Nephron (organoid): ENCODE data around the gene LILRB3.
A peak's percentile ranks its signal among the peaks of the same experiment; 100 is the strongest.

ENCODE experiments used
- H3K27ac Mint-ChIP-seq, 3 experiments: 2 replicates each; pipeline ENCODE4 v1.8.0; 2020; ENCODE audit warnings: mixed read lengths in 3 of 3, mild to moderate bottlenecking in 2 of 3, moderate library complexity in 1 of 3
- H3K27me3 Mint-ChIP-seq: 2 replicates; pipeline ENCODE4 v1.8.0; 2021; ENCODE audit warnings: low read depth, mild to moderate bottlenecking, moderate library complexity, mixed read lengths
- H3K36me3 Mint-ChIP-seq: 2 replicates; pipeline ENCODE4 v1.8.0; 2020; ENCODE audit warnings: low read depth, mixed read lengths
- H3K4me1 Mint-ChIP-seq: 2 replicates; pipeline ENCODE4 v1.8.0; 2020; ENCODE audit warnings: mixed read lengths
- H3K4me3 Mint-ChIP-seq, 3 experiments: 2 replicates each; pipeline ENCODE4 v1.8.0; 2020; ENCODE audit warnings: mild to moderate bottlenecking in 3 of 3, mixed read lengths in 3 of 3, moderate library complexity in 2 of 3
- H3K9me3 Mint-ChIP-seq: 2 replicates; pipeline ENCODE4 v1.8.0; 2020; ENCODE audit warnings: mixed read lengths
- TF ChIP-seq, protein P1 (sequence below), 3 experiments: fragments of 200-600 bp; sonication (generic); IDR thresholded peaks; one replicate each; pipeline ENCODE4 v1.5.0; 2021; ENCODE audit warnings: antibody characterized with exemption in 3 of 3; ENCODE audit not compliant: unreplicated experiment in 3 of 3

Gene LILRB3

GRCh38 chr19:54206030-54206830 is 16.6 kb downstream of the LILRB3 start:
- H3K4me1 Mint-ChIP-seq = peaks cover 75% of the 10 kb centered on the region
- H3K4me3 Mint-ChIP-seq = no peak overlapping the region
- peaks cover 81% of the 10 kb centered on the region for H3K36me3 Mint-ChIP-seq
- H3K27me3 Mint-ChIP-seq = no peaks in the 10 kb centered on the region
- TF ChIP-seq, protein P1, sequence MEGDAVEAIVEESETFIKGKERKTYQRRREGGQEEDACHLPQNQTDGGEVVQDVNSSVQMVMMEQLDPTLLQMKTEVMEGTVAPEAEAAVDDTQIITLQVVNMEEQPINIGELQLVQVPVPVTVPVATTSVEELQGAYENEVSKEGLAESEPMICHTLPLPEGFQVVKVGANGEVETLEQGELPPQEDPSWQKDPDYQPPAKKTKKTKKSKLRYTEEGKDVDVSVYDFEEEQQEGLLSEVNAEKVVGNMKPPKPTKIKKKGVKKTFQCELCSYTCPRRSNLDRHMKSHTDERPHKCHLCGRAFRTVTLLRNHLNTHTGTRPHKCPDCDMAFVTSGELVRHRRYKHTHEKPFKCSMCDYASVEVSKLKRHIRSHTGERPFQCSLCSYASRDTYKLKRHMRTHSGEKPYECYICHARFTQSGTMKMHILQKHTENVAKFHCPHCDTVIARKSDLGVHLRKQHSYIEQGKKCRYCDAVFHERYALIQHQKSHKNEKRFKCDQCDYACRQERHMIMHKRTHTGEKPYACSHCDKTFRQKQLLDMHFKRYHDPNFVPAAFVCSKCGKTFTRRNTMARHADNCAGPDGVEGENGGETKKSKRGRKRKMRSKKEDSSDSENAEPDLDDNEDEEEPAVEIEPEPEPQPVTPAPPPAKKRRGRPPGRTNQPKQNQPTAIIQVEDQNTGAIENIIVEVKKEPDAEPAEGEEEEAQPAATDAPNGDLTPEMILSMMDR (IDR thresholded peaks at IDR 0.05; ENCODE audit: unreplicated experiment in 3 of 3) = no peak
- H3K27ac Mint-ChIP-seq = no peak overlapping the region
- H3K9me3 Mint-ChIP-seq = no peaks in the 10 kb centered on the region

DNA sequence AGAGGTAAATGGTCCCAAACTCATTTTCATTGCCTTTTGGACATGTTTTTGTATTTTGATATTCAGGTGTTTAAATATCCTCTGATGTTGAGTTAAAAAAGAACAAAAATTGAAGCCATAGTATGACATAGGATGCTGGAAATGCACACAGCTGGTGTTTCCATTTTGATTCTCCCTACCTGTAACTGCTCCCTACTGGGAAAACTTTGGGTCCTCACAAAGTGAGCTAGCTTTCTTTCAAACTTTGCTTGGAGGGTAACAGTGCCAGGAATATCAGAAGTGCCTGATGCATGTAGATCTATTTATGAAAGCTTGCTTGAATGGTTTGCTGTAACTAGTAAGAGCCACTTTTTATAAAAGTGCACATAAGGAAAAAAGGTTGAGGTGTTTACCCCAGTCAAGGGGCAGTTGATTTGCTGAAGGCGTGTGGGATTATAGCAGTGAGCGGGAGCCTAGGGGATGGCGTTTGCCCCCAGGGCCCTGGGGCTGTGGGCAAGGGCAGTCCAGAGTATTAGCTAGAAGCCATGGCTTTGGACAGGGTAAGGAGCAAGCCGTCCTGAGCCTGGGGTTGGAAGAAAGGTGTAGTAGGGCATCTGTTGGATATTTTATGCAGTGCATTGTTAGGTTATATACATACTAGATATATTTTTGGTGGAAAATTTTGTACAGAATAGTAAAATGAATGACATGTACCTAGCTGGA is 17.9 kb downstream of the LILRB3 start:
- Mint-ChIP-seq H3K9me3 (no peaks in the 10 kb centered on the region), H3K4me3 (peak overlapping the region in 2 of 3 experiments; percentile 2 to 3), H3K4me1 (peaks cover 73% of the 10 kb centered on the region), H3K27ac (no peak overlapping the region), H3K27me3 (no peaks in the 10 kb centered on the region), H3K36me3 (peaks cover 80% of the 10 kb centered on the region)
- TF ChIP-seq, protein P1 (IDR thresholded peaks at IDR 0.05; ENCODE audit: unreplicated experiment in 3 of 3) = no peak

GRCh38 chr19:54203151-54203611 is 19.6 kb downstream of the LILRB3 start:
- Mint-ChIP-seq H3K9me3 (no peaks in the 10 kb centered on the region), H3K27ac (peak overlapping the region; percentile 42 to 83 (median 76)), H3K4me1 (peaks cover 63% of the 10 kb centered on the region), H3K36me3 (peaks cover 74% of the 10 kb centered on the region), H3K27me3 (no peaks in the 10 kb centered on the region), H3K4me3 (peak overlapping the region; percentile 93 to 98 (median 97))
- TF ChIP-seq, protein P1 (IDR thresholded peaks at IDR 0.05; ENCODE audit: unreplicated experiment in 3 of 3) = no peak

- Mint-ChIP-seq H3K9me3 (no peaks in the 10 kb centered on the region), H3K36me3 (peaks cover 66% of the 10 kb centered on the region), H3K4me3 (peak overlapping the region; percentile 93 to 98 (median 97)), H3K4me1 (peaks cover 54% of the 10 kb centered on the region), H3K27me3 (no peaks in the 10 kb centered on the region), H3K27ac (peak overlapping the region; percentile 76 to 98 (median 95))
- TF ChIP-seq, protein P1 (IDR thresholded peaks at IDR 0.05; ENCODE audit: unreplicated experiment in 3 of 3) = no peak
Observed at GRCh38 chr19:54201980-54202379, 20.8 kb downstream of the LILRB3 start.

DNA sequence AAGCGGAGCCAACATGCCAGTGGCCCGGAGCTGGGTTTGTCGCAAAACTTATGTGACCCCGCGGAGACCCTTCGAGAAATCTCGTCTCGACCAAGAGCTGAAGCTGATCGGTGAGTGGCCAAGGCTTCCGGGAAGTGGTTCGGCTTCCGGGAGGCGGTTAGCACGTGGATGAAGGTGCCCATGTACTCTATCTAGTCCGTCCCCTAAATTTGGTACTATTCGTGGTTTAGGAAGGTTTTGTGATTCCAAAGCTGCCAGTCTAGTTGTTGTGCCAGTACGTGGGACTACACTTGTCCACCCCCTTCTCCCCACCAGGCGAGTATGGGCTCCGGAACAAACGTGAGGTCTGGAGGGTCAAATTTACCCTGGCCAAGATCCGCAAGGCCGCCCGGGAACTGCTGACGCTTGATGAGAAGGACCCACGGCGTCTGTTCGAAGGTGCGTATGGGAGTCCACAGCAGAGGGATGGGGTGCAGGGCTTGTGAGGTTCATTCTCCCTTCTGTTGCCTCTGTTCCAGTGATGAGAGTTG is 21.6 kb downstream of the LILRB3 start:
- peak overlapping the region; percentile 95 to 98 (median 98) for H3K27ac Mint-ChIP-seq
- TF ChIP-seq, protein P1 (IDR thresholded peaks at IDR 0.05; ENCODE audit: unreplicated experiment in 3 of 3) = no peak
- no peaks in the 10 kb centered on the region for H3K9me3 Mint-ChIP-seq
- H3K4me3 Mint-ChIP-seq = peak overlapping the region; percentile 93 to 98 (median 97)
- H3K27me3 Mint-ChIP-seq = no peaks in the 10 kb centered on the region
- H3K36me3 Mint-ChIP-seq = peaks cover 59% of the 10 kb centered on the region
- peaks cover 54% of the 10 kb centered on the region for H3K4me1 Mint-ChIP-seq
